ENCODE results near the gene MEI1.

MEI1 gene

DNA sequence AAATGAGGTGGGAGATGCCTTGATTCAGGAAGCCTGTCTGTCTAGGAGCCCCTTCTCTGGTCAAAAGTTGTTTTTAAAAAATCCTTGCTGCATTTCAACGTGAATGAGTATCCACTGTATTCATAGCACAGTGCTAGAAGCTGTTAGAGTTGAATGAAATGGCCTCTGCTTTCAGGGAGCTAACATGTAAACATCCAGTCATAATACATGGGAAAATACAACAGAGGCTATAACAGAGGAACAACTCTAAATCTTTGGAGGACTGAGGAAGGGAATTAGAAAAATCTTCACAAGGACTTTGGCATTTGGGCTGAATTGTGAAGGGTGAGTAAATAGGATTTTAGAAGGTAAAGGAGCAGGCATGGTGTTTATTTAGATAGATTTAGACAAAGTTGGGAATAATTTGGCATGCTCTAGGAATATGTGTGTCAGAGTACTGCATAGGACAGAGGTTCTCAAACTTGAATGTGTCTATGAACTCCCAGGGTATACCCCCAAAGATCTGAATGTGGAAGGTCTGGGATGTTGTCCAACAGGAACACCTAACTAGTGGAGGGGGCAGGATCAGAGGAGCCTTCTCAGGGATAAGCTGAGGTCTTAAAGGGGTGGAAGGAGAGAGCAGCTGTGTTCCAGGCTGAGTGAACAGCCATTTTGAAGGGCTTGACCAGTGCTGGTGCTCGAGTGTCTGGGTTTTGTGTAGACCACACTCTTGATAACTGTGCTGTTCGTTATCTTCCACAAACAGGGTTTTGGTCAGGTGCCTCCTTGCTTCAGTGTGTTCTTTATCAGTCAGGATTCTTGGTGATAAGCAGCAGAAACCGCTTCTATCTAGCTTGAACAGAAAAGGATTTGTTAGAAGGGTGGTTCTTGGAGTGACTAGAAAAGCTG, 146.3 kb downstream of the MEI1 start:
- DNase-seq = no peak

GRCh38 chr22:41846268-41846987, 147.1 kb downstream of the MEI1 start:
- DNase-seq = no peak

GRCh38 chr22:41847300-41847699, 148.0 kb downstream of the MEI1 start:
- no peak for DNase-seq

DNA sequence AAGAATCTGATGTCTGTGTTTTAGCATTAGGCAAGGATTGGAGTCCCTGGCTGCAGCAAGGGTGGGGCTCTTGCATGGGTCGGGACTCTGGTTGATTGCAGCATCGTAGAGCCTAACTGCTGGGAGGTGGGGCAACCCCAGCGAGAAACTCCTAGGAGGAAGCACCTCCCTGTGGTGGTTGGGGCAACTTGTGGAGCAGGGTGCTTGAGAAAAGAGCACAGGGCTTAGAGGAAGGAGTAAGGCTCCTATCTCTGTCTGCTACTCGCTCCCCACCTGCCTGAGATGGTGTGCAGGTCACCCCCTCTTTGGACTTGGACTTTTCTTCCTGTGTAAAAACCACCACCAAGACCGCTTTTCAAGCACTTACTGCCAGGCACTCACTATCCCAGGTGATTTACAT, 149.2 kb downstream of the MEI1 start:
- DNase-seq = peak; percentile 91
